IPS DF 6.9 (cell line): Measurements from ENCODE around the gene RAB22A.

Experiments used
- DNase-seq: peaks from one replicate; pipeline ENCODE4 v3.0.0-alpha.2; 2013; ENCODE audit warnings: low read depth, low spot score
- H3K27ac ChIP-seq: one replicate; pipeline ENCODE4 v1.5.1; 2013; ENCODE audit warnings: low read length, control low read depth
- H3K27me3 ChIP-seq: 2 replicates; pipeline ENCODE4 v1.6.1; 2013; ENCODE audit warnings: mild to moderate bottlenecking, low read length; ENCODE audit not compliant: control insufficient read depth, insufficient read depth
- H3K36me3 ChIP-seq: 2 replicates; pipeline ENCODE4 v1.6.1; 2013; ENCODE audit warnings: low read length; ENCODE audit not compliant: control insufficient read depth, insufficient read depth
- H3K4me1 ChIP-seq: 2 replicates; pipeline ENCODE4 v1.6.1; 2013; ENCODE audit warnings: low read length; ENCODE audit not compliant: control insufficient read depth, insufficient read depth
- H3K4me3 ChIP-seq: 2 replicates; pipeline ENCODE4 v1.5.1; 2013; ENCODE audit warnings: mild to moderate bottlenecking, low read length
- H3K9me3 ChIP-seq: 2 replicates; pipeline ENCODE4 v1.6.1; 2013; ENCODE audit warnings: low read length, inconsistent platforms; ENCODE audit not compliant: control insufficient read depth, insufficient read depth
- WGBS: extraction: QIAGEN DNeasy Blood & Tissue Kit; methylation state at CpG from one replicate; pipeline ENCODE4 v1.1.7; 2013; ENCODE audit warnings: mixed read lengths, missing lambda C conversion rate; ENCODE audit not compliant: insufficient read length, insufficient coverage; 5-methylcytosine and 5-hydroxymethylcytosine counted together

Gene RAB22A

DNA sequence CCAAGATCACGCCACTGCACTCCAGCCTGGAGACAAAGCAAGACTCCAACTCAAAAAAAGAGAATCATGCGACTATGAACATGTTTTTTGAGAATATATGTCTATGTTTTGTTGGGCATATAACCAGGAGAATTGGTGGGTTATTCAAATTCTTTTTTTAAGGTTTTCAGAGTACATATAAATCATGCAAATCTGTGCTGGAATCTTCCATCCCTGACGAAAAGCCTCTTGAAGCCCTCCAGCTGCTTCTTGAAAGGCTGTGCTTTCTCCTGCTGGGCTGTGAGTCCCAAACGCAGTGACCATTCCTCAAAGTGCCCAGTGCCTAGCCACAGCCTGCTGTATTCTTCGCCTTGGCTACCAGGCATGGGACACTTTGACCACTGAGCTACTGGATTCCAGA, 9.2 kb upstream of the RAB22A start:
- Histone ChIP-seq H3K36me3 (no peaks in the 10 kb centered on the region), H3K27me3 (no peaks in the 10 kb centered on the region), H3K4me3 (no peak overlapping the region), H3K4me1 (no peaks in the 10 kb centered on the region), H3K9me3 (no peaks in the 10 kb centered on the region), H3K27ac (no peak overlapping the region)
- no peak for DNase-seq
- WGBS = no CpG with 5 or more reads among the region's 5 CpGs

DNA sequence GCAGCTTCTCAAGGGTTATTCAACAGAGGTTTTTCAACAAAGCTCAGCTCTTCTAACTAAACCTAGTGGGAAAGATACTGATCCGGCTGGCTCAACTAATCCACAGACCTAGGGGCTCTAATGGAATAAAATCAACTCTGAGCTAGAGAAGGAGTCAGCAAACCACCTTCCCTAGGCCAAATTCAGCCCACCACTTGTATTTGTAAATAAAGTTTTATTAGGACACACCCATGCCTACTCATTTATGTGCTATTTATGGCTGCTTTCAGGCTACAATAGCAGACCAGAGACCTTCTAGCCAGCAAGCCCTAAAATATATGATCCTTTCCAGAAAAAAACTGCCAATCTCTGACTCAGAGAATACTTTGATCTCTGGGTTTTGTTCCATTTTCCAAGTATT, 6.0 kb upstream of the RAB22A start:
- WGBS = no CpG with 5 or more reads among the region's 1 CpG
- Histone ChIP-seq H3K27ac (no peak overlapping the region), H3K36me3 (no peaks in the 10 kb centered on the region), H3K27me3 (no peaks in the 10 kb centered on the region), H3K4me3 (no peak overlapping the region), H3K4me1 (no peaks in the 10 kb centered on the region), H3K9me3 (no peaks in the 10 kb centered on the region)
- no peak for DNase-seq

DNA sequence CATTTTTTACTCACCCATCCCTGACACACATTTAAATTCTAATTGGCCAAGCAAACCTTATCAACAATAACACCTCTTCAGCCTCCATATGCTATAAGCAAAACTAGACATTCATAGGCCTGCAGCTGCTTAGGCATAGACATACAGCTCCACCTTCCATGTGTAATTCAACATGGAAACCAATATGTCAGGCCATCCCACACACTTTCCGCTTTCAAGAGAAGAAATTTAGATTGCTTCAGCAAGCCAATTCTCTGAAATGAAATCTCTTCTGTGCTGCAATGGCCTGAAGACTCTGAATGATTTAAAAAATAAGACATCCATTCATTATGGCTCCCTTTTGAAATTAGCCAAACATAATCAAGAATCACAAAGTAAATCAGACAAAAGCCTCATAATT, 4.5 kb upstream of the RAB22A start:
- DNase-seq = no peak
- Histone ChIP-seq H3K9me3 (no peaks in the 10 kb centered on the region), H3K4me3 (no peak overlapping the region), H3K36me3 (no peaks in the 10 kb centered on the region), H3K27me3 (no peaks in the 10 kb centered on the region), H3K4me1 (no peaks in the 10 kb centered on the region), H3K27ac (no peak overlapping the region)
- no CpG with 5 or more reads among the region's 1 CpG for WGBS

DNA sequence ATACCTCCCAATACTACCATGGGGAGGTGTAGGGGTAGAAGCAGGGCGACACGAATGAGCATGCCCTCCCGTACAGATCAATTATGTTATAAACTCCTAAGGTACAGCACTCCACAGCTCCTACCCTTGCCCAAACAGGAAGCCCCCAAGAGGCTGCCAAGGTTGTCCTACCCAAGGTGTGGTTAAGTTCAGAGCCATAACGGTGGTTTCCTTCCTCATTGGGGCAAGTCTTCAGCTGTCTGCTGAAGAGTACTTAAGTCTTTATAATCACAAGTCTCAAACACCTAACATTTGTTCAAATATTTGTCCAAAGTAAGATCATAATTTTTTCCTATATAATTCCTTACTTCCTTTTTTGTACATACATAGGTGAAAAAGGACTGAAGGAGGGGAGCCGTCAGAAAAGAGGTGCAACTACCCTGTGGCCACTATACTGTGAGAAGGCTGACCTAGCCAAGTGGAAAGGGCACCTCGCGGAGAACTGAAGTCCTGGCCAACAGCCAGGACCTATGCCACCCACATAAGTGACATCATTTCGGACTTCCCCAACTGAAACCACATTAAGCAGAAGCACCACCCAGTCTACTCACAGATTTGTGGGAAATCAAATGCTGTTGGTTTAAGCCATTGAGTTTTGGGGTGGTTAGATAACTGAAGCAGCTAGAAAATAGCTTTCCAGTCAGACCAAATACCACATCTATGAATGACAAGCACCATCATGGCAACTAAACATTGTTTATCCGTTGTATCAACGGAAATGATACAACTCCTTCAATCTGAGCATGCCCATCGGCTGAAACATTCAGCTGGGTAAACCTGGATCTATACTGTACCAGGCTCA, 2.9 kb upstream of the RAB22A start:
- H3K4me1 ChIP-seq = no peaks in the 10 kb centered on the region
- no CpG with 5 or more reads among the region's 11 CpGs for WGBS
- no peak overlapping the region for H3K27ac ChIP-seq
- H3K27me3 ChIP-seq = no peaks in the 10 kb centered on the region
- no peaks in the 10 kb centered on the region for H3K9me3 ChIP-seq
- DNase-seq = no peak
- no peak overlapping the region for H3K4me3 ChIP-seq
- H3K36me3 ChIP-seq = no peaks in the 10 kb centered on the region

DNA sequence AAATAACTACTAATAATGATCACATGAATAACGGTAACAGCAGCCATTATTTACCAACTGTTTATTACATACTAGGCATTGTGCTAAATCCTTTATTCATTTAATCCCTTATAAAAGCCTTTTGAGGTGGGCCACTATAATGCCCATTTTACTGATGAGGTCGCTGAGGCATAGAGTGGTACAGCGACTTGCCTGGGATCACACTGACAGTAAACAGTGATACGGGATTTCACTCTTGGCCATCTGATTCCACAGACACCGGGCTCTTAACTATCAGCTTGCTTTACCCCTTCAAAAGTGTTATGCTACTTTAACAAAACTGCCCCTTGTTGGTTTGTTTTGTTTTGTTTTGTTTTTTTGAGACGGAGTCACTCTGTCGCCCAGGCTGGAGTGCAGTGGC, 2.2 kb upstream of the RAB22A start:
- Histone ChIP-seq H3K27ac (no peak overlapping the region), H3K27me3 (no peaks in the 10 kb centered on the region), H3K4me1 (no peaks in the 10 kb centered on the region), H3K9me3 (no peaks in the 10 kb centered on the region), H3K36me3 (no peaks in the 10 kb centered on the region), H3K4me3 (no peak overlapping the region)
- no CpG with 5 or more reads among the region's 7 CpGs for WGBS
- no peak for DNase-seq

DNA sequence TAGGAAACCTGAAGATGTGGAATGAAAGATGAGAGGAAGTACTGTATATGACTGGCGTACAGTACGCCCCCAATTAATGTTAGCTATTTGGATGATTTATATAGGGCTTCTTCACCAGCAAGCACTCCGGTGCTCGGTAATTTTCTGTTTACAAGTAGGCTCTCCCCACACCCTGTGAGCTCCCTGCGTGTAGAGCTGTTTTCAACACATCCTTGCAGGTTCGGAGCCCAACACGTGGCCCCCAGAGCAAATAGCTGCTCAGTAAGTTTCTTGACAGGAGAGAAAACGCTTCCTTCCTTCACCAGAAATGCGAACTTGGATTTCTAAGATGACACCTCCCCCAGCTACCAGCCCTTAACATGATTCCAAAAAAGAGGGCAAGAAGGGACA, 1.2 kb upstream of the RAB22A start:
- no peaks in the 10 kb centered on the region for H3K9me3 ChIP-seq
- H3K27me3 ChIP-seq = no peaks in the 10 kb centered on the region
- DNase-seq = no peak
- H3K27ac ChIP-seq = no peak overlapping the region
- no peaks in the 10 kb centered on the region for H3K4me1 ChIP-seq
- WGBS = no CpG with 5 or more reads among the region's 9 CpGs
- H3K4me3 ChIP-seq = no peak overlapping the region
- peaks cover under 1% of the 10 kb centered on the region; the same call in 1 of the 2 replicates for H3K36me3 ChIP-seq

DNA sequence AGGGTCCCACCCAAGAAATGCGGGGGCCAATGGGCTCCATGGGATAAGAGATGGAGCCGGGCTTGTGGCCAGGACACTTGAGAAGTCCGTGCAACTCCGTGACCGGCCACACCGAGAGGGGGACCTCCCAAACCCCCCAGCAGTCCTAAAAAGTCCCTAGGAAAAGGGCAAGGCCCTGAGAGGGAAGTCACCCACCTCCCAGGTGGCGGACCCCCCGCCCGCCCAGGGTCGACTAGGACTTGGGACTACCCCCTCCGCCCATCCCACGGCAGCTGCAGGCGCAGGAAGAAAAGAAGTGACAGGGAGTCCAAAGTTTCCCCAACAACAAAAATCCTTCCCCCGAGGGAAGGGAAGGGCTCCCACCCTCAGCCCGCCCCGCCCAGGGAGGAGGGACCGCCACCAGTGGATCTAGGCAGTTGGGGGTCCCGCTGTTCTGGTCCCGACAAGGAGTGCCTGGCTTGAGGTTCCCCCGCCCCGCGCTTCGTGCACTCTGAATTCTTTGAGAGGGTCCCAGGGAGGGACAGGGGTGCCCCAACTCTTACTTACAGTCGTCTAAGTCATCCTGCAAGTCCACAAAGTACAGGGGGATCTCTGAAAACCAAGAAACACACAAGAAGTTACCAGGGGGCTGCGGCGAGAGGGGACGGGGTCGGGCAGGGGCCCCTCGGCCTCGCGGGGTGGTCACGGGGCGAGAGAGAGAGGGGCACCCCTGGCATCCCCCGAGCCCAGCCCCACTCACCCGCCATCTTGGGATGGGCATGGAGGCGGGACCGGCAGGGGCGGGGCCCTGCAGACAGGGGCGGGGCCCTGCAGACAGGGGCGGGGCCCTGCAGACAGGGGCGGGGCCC, 611 bp upstream of the RAB22A start:
- H3K4me1 ChIP-seq = no peaks in the 10 kb centered on the region
- no peak for DNase-seq
- H3K27ac ChIP-seq = no peak overlapping the region
- no peaks in the 10 kb centered on the region for H3K27me3 ChIP-seq
- H3K36me3 ChIP-seq = peaks cover 3% of the 10 kb centered on the region; the same call in 1 of the 2 replicates
- no CpG with 5 or more reads among the region's 41 CpGs for WGBS
- no peaks in the 10 kb centered on the region for H3K9me3 ChIP-seq
- H3K4me3 ChIP-seq = peak overlapping the region; percentile 89

DNA sequence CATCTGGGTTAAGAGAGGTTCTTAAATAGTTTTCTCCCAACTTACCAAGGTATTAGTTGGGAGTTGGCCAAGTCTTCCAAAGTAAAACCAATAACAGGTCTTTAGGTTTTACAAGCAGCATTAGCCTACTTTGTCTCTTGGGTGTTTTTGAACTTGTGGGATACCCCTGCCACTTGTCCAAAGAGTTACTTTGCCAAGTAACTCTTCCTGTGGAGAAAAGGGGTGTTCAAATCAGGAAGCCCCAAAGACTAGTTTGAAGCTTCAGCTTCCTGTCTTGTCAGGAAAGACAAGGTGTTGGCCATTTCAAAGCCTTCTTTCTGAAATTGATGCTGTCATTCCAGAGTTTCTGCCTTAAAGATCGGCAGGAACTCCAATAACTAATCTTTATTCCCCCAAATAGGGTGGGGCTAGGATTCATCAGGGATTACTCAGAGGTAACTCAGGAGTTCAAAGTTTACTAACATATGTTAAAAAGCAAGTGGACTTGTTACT, 822 bp downstream of the RAB22A start:
- Histone ChIP-seq H3K4me1 (no peaks in the 10 kb centered on the region), H3K9me3 (no peaks in the 10 kb centered on the region)
- no peak for DNase-seq

DNA sequence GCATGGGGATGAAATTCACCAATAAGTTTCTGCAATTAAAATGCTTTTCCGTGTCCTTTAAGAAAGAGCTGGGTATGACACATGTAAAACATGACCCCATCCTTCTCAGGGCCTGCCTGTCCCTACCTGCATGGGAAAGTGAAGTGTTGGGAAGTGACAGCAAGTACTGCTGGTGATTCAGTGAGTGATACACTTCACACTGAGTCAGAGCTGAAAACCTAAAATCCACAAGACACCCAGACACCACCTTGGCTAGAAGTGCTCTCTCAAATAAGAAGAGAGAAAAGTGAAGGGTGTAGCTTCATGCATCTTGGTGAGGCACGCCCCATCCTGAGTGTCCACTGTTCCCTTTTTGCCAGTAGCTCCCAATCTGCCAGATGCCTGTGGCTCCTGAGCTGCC, 3.3 kb downstream of the RAB22A start:
- Histone ChIP-seq H3K4me3 (no peak overlapping the region), H3K4me1 (no peaks in the 10 kb centered on the region), H3K36me3 (peaks cover 7% of the 10 kb centered on the region), H3K9me3 (no peaks in the 10 kb centered on the region), H3K27me3 (no peaks in the 10 kb centered on the region; the same call in 1 of the 2 replicates), H3K27ac (no peak overlapping the region)
- no peak for DNase-seq
- WGBS = no CpG with 5 or more reads among the region's 2 CpGs

More for the DNA sequence above, 822 bp downstream of the RAB22A start:
- Histone ChIP-seq H3K27ac (no peak overlapping the region), H3K27me3 (no peaks in the 10 kb centered on the region), H3K36me3 (peaks cover 3% of the 10 kb centered on the region; the same call in 1 of the 2 replicates), H3K4me3 (peak overlapping the region; percentile 100; the same call in 1 of the 2 replicates)
- WGBS = no CpG with 5 or more reads among the region's 1 CpG

DNA sequence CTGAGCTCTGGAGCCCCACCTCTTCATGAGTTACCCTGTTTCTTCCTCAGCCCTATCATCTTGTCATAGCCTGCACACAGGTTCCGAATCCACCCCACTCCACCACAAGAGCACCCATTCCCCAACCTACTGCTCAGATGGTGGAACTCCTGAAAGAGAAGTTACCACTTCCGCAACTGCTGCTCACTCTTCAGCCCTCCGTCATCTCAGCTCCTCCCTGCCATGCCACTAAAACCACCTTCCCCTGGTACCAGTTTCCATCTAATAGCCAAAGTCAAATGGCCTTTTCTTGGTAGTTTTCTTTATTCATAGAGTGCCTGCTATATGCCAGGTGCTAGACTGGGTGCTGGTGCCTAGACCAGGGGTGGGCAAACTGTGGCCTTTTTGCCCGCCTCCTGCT, 3.9 kb downstream of the RAB22A start:
- no peaks in the 10 kb centered on the region; the same call in 1 of the 2 replicates for H3K27me3 ChIP-seq
- no peak overlapping the region for H3K27ac ChIP-seq
- no CpG with 5 or more reads among the region's 4 CpGs for WGBS
- no peak for DNase-seq
- H3K36me3 ChIP-seq = peaks cover 7% of the 10 kb centered on the region
- no peaks in the 10 kb centered on the region for H3K9me3 ChIP-seq
- H3K4me1 ChIP-seq = no peaks in the 10 kb centered on the region
- H3K4me3 ChIP-seq = no peak overlapping the region
